GM19035 (cell line): ENCODE data around the gene CYP4F11.
"Not testable (repeated sequence)": the region's sequence is repeated elsewhere in the genome, so short reads cannot be mapped to it uniquely, and the experiment has no call there.

Experiments
- ATAC-seq: cut with Tn5 transposase; IDR thresholded peaks from one replicate; pipeline ENCODE4 v1.9.1; 2021; ENCODE audit not compliant: unreplicated experiment

Gene CYP4F11

GRCh38 chr19:15885919-15886318 lies 48.4 kb downstream of the CYP4F11 start:
- no peak for ATAC-seq

DNA sequence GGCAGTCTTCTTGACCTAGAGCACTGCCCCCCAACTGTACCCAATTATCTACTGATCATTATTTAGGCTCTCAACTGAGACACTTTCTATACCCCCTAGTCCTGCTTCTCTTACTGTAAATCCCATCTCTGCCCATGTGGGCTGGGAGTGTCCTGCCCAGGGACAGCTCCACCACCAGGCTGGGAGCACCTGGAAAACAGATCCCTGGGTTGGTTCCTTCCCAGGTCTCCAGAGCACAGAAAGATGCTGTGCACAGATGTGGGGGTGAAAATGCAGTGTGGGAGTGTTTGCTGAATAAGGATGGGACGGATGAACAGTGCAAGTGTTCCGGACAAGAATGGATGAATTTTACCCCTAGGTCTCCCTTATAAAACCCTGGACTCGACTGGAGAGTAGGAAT lies 49.2 kb downstream of the CYP4F11 start:
- no peak for ATAC-seq

GRCh38 chr19:15883329-15883728 lies 51.0 kb downstream of the CYP4F11 start:
- ATAC-seq: not testable (repeated sequence)

DNA sequence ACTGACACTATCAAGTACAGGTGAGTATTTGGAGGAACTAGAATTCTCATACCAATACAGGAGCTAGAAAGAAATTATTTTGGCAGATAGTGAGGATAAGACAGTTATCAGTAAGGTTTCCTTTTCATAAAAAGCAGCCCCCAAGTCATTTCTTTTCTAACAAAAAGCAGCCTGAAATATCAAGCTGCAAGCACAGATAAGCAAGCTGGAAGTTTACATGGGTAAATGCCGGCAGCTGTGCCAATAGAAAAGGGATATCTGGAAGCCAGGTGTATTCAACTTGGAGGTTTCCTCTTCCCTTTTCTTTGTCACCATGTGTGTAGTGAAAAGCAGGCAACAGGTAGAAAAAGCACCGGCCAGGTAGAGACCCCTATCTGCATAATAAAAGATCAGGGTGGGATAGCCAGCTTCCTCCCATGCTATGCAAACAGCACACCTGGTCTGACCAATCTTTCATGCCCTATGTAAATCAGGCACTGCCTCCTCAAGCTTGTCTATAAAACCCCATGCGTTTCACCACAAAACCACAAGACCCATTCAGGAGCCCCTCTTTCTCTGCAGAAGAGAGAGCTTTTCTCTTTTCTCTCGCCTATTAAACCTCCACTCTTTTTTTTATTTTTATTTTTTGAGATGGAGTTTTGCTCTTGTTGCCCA lies 59.4 kb downstream of the CYP4F11 start:
- no peak for ATAC-seq

- not testable (repeated sequence) for ATAC-seq
Measured at GRCh38 chr19:15873771-15874170, 60.6 kb downstream of the CYP4F11 start.

- ATAC-seq: no peak
Measured at GRCh38 chr19:15871570-15871969, 62.8 kb downstream of the CYP4F11 start.

DNA sequence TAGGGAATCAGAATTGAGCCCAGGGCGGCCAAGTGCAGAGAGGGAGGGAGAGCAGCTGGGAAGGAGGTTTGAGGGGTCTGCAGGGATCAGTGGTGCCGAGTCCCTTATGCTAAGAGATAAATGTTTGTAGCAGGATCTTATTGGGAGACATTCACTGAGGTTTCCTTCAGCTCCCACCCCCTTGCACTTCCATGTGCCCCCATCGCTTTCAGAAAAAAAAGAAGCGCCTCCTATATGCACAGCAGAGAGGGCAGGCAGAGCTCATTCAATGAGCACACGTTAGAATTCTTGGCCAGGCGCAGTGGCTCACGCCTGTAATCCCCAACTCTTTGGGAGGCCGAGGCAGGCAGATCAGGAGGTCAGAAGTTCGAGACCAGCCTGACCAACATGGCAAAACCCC lies 64.5 kb downstream of the CYP4F11 start:
- no peak for ATAC-seq

GRCh38 chr19:15869109-15869555 lies 65.2 kb downstream of the CYP4F11 start:
- no peak for ATAC-seq

- ATAC-seq: no peak
Measured at GRCh38 chr19:15866636-15867035, 67.7 kb downstream of the CYP4F11 start.

DNA sequence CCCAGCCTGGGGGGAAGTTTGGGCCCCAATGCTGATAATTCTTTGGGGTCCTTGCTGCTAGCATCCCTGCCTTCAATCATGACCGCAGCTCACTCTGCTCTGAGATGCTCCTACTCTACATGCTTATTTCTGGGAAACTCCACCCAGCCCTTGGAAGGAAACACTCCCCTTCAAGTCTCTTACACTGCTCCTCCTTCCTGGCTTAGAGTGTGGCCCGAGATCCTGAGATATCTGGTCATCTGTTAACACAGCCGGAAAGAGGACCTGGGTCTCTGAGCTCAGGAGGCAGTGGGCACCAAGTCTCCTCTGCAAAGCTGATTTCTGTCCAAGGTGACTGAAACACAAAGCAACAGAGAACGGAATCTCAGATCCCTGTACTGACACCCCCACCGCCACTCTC lies 69.5 kb downstream of the CYP4F11 start:
- ATAC-seq: no peak

- no peak for ATAC-seq
Measured at GRCh38 chr19:15863272-15863671, 71.1 kb downstream of the CYP4F11 start.

GRCh38 chr19:15862444-15862843 lies 71.9 kb downstream of the CYP4F11 start:
- no peak for ATAC-seq
